ENCODE results near the gene SPAG9. TPM values are rescaled to one million over a fixed set of nuclear protein-coding genes. Genes with fewer than 3 reads are reported as not detected.

Gene SPAG9
- total and polyA plus RNA-seq, 2 of the 8 experiments (the other 6 are each of a cell fraction or from before 2014, with no cell fraction given): 9.8 to 63.8 TPM

- no peak for DNase-seq (ENCODE audit: low read depth in 1 of 2, low spot score in 2 of 2)
- no peak overlapping the region for H2BK20ac ChIP-seq (ENCODE audit: low read length)
- POLR2A ChIA-PET (ENCODE audit: partially characterized antibody): no interaction called here
- TF ChIP-seq SP2 (IDR thresholded peaks at IDR 0.05; ENCODE audit: low read length): no peak
- TF ChIP-seq RNF2 (IDR thresholded peaks at IDR 0.05; ENCODE audit: borderline replicate concordance, low read depth, low read length, missing control alignments, poor library complexity, severe bottlenecking): no peak
- no peak for TF ChIP-seq SAP30 (IDR thresholded peaks at IDR 0.05; ENCODE audit: insufficient read depth, insufficient replicate concordance, low read length)
- no peak for TF ChIP-seq SP4 (IDR thresholded peaks at IDR 0.05; ENCODE audit: low read length)
- TF ChIP-seq GTF2F1 (IDR thresholded peaks at IDR 0.05; ENCODE audit: borderline replicate concordance, low read depth, low read length): no peak
- TF ChIP-seq CHD2 (IDR thresholded peaks at IDR 0.05; ENCODE audit: low read length): no peak
- TF ChIP-seq ASH2L (IDR thresholded peaks at IDR 0.05; ENCODE audit: low read length): no peak
- no peak for TF ChIP-seq NRF1 (IDR thresholded peaks at IDR 0.05; ENCODE audit: low read depth, low read length)
- TF ChIP-seq TBP (IDR thresholded peaks at IDR 0.05; ENCODE audit: low read depth, low read length): no peak
- TF ChIP-seq TAF1 (IDR thresholded peaks at IDR 0.05; ENCODE audit: low read depth, low read length): no peak
- no peak for TF ChIP-seq SIN3A (conservative IDR thresholded peaks at IDR 0.05 in 1 of 2, IDR thresholded peaks at IDR 0.05 in 1 of 2; ENCODE audit: low read depth in 1 of 2, low read length in 2 of 2)
- no peak for TF ChIP-seq KDM5A (IDR thresholded peaks at IDR 0.05; ENCODE audit: low read length)
Observed at GRCh38 chr17:50961282-50962220, 159.1 kb downstream of the SPAG9 start.

More at GRCh38 chr17:50961282-50962220, 159.1 kb downstream of the SPAG9 start:
- CTCF ChIA-PET (ENCODE audit: partially characterized antibody): interaction anchor here (0.7 to 4.9 kb wide), 2 partner anchors 109 to 110 kb away, joined by 3 to 17 read pairs; no protein-coding TSS in a partner anchor
- H3K4ac ChIP-seq (replicated peaks; ENCODE audit: insufficient read length, low read depth, low read length): no peak overlapping the region
- no peak overlapping the region for H3K4me2 ChIP-seq (ENCODE audit: insufficient read depth in 1 of 2, low read depth in 2 of 2, low read length in 2 of 2)
- no peaks in the 10 kb centered on the region for H3K79me1 ChIP-seq (ENCODE audit: low read depth, low read length)
- peaks cover 0 to 11% (median 5%) of the 10 kb centered on the region in 4 experiments; a peak in 6 of 8 replicates for H3K36me3 ChIP-seq (ENCODE audit: control insufficient read depth in 2 of 4, insufficient read depth in 4 of 4, low read length in 3 of 4)
- H3K27me3 ChIP-seq (replicated peaks in 1 of 4; ENCODE audit: control insufficient read depth in 3 of 4, extremely low read depth in 1 of 4, insufficient read depth in 3 of 4, low read length in 3 of 4): no peaks in the 10 kb centered on the region
- WGBS, 2 experiments (ENCODE audit: extremely low coverage in 1 of 2, insufficient coverage in 1 of 2, insufficient read length in 1 of 2, insufficient replicate concordance in 2 of 2, low coverage in 1 of 2, low lambda C conversion rate in 2 of 2, missing lambda C conversion rate in 1 of 2): 89% methylated on average over 9 of the region's 9 CpGs; no CpG with 5 or more reads in 1 of the 2 experiments
- H3K79me2 ChIP-seq (ENCODE audit: control insufficient read depth in 1 of 2, insufficient read depth in 2 of 2, low read length in 2 of 2): no peaks in the 10 kb centered on the region
- H4K20me1 ChIP-seq (replicated peaks in 1 of 2; ENCODE audit: control insufficient read depth in 1 of 2, insufficient read depth in 2 of 2, low read length in 2 of 2): no peaks in the 10 kb centered on the region
- no peak overlapping the region for H2BK120ac ChIP-seq (replicated peaks; ENCODE audit: low read depth, low read length)
- FAIRE-seq: no peak
- no peak overlapping the region for H3K14ac ChIP-seq (ENCODE audit: insufficient read length)
- no peak overlapping the region for H2AFZ ChIP-seq (ENCODE audit: low read length)
- peaks cover 0 to 3% (median 0%) of the 10 kb centered on the region in 4 experiments; a peak in 1 of 7 replicates for H3K4me1 ChIP-seq (replicated peaks in 1 of 4; ENCODE audit: control insufficient read depth in 3 of 4, insufficient read depth in 4 of 4, low read length in 3 of 4)
- no peak overlapping the region for H2BK15ac ChIP-seq (ENCODE audit: low read length)
- H2BK12ac ChIP-seq (ENCODE audit: low read depth, low read length): no peak overlapping the region
- no peak overlapping the region for H4K91ac ChIP-seq (replicated peaks; ENCODE audit: insufficient read length, low read length)
- H3K9me3 ChIP-seq (ENCODE audit: insufficient read depth in 2 of 2, low read depth in 1 of 2, low read length in 1 of 2): no peaks in the 10 kb centered on the region
- no peak overlapping the region for H2BK5ac ChIP-seq (ENCODE audit: low read depth, low read length)
- H3K9ac ChIP-seq (replicated peaks in 1 of 4; ENCODE audit: extremely low read depth in 1 of 4, low read depth in 3 of 4, low read length in 3 of 4): no peak overlapping the region
- no peak overlapping the region for H3K56ac ChIP-seq (replicated peaks; ENCODE audit: insufficient read length, low read depth, low read length)
- H3K27ac ChIP-seq (ENCODE audit: low read depth, low read length): no peak overlapping the region
- no peak overlapping the region for H3K23ac ChIP-seq (ENCODE audit: insufficient read length)
- H2AK5ac ChIP-seq (ENCODE audit: low read depth, low read length): no peak overlapping the region
- no peak overlapping the region for H4K8ac ChIP-seq (ENCODE audit: extremely low read depth, insufficient read depth, low read length)
- H3K4me3 ChIP-seq (ENCODE audit: extremely low read depth in 1 of 4, insufficient read depth in 2 of 4, low read depth in 3 of 4, low read length in 4 of 4): no peak overlapping the region
- no peaks in the 10 kb centered on the region for H3K23me2 ChIP-seq (ENCODE audit: low read depth, low read length)
- H3K18ac ChIP-seq (ENCODE audit: extremely low read depth, low read length): no peak overlapping the region
- H4K5ac ChIP-seq (ENCODE audit: insufficient read length, low read depth, low read length): no peak overlapping the region

All from H1 (cell line).